ENCODE data around the gene TECTA. TPM values are rescaled to one million over a fixed set of nuclear protein-coding genes. Genes with fewer than 3 reads are reported as not detected.

The TECTA gene
- polyA plus RNA-seq, 1 donor (not counting 4 experiments of a cell fraction or from before 2014, with no cell fraction given) = 0.17 TPM

GRCh38 chr11:121223161-121223560, 122.1 kb downstream of the TECTA start:
- H3K27ac ChIP-seq (ENCODE audit: control insufficient read depth, insufficient read depth, low read length) = no peak overlapping the region
- no peaks in the 10 kb centered on the region for H3K9me1 ChIP-seq (ENCODE audit: control insufficient read depth, extremely low read depth, insufficient read depth, low read length)
- H4K20me1 ChIP-seq (ENCODE audit: control insufficient read depth, extremely low read depth, insufficient read depth, low read length) = no peaks in the 10 kb centered on the region
- no peaks in the 10 kb centered on the region for H3K36me3 ChIP-seq (ENCODE audit: control insufficient read depth in 2 of 2, extremely low read depth in 1 of 2, insufficient read depth in 2 of 2, low read length in 2 of 2)
- H3K27me3 ChIP-seq (ENCODE audit: control insufficient read depth, extremely low read depth, insufficient read depth, low read length) = peaks cover 6% of the 10 kb centered on the region
- H2AFZ ChIP-seq (ENCODE audit: control insufficient read depth, low read length) = no peak overlapping the region
- no peaks in the 10 kb centered on the region for H3K79me2 ChIP-seq (ENCODE audit: control insufficient read depth, insufficient read depth, low read length)
- DNase-seq (ENCODE audit: low read depth, low spot score) (no peak), FAIRE-seq (no peak)
- no peak overlapping the region for H3K4me2 ChIP-seq (ENCODE audit: control insufficient read depth, extremely low read depth, insufficient read depth, low read depth, low read length)
- TF ChIP-seq CTCF (optimal IDR thresholded peaks at IDR 0.05 in 1 of 3, IDR thresholded peaks at IDR 0.05 in 1 of 3, conservative IDR thresholded peaks at IDR 0.05 in 1 of 3; ENCODE audit: extremely low read depth in 1 of 3, insufficient read depth in 2 of 3, low read length in 3 of 3) = no peak
- no peak for TF ChIP-seq EZH2 (IDR thresholded peaks at IDR 0.05; ENCODE audit: low read length)
- no peak overlapping the region for H3K9ac ChIP-seq (ENCODE audit: control insufficient read depth, extremely low read depth, insufficient read depth, low read length)
- dilution Hi-C loops (cut with MboI; ENCODE audit: extremely low pct_ligation_motif_present, low sequenced_read_pairs) = no loop called here
- no peaks in the 10 kb centered on the region for H3K4me1 ChIP-seq (ENCODE audit: control insufficient read depth, extremely low read depth, insufficient read depth, low read length)
- H3K9me3 ChIP-seq (ENCODE audit: control insufficient read depth, low read depth, low read length) = no peaks in the 10 kb centered on the region
- H3K4me3 ChIP-seq (ENCODE audit: control insufficient read depth in 2 of 3, extremely low read depth in 1 of 3, insufficient read depth in 2 of 3, low read depth in 1 of 3, low read length in 3 of 3) = no peak overlapping the region

GRCh38 chr11:121225382-121225781, 124.3 kb downstream of the TECTA start:
- no peak overlapping the region for H3K27ac ChIP-seq (ENCODE audit: control insufficient read depth, insufficient read depth, low read length)
- H3K36me3 ChIP-seq (ENCODE audit: control insufficient read depth in 2 of 2, extremely low read depth in 1 of 2, insufficient read depth in 2 of 2, low read length in 2 of 2) = no peaks in the 10 kb centered on the region
- no peak for DNase-seq (ENCODE audit: low read depth, low spot score)
- peaks cover 9% of the 10 kb centered on the region for H3K27me3 ChIP-seq (ENCODE audit: control insufficient read depth, extremely low read depth, insufficient read depth, low read length)
- no peak for FAIRE-seq
- TF ChIP-seq CTCF (optimal IDR thresholded peaks at IDR 0.05 in 1 of 3, IDR thresholded peaks at IDR 0.05 in 1 of 3, conservative IDR thresholded peaks at IDR 0.05 in 1 of 3; ENCODE audit: extremely low read depth in 1 of 3, insufficient read depth in 2 of 3, low read length in 3 of 3) (no peak), EZH2 (IDR thresholded peaks at IDR 0.05; ENCODE audit: low read length) (no peak)
- dilution Hi-C loops (cut with MboI; ENCODE audit: extremely low pct_ligation_motif_present, low sequenced_read_pairs) = no loop called here
- no peaks in the 10 kb centered on the region for H3K9me3 ChIP-seq (ENCODE audit: control insufficient read depth, low read depth, low read length)
- H4K20me1 ChIP-seq (ENCODE audit: control insufficient read depth, extremely low read depth, insufficient read depth, low read length) = no peaks in the 10 kb centered on the region
- no peaks in the 10 kb centered on the region for H3K79me2 ChIP-seq (ENCODE audit: control insufficient read depth, insufficient read depth, low read length)
- no peak overlapping the region for H3K9ac ChIP-seq (ENCODE audit: control insufficient read depth, extremely low read depth, insufficient read depth, low read length)
- no peaks in the 10 kb centered on the region for H3K4me1 ChIP-seq (ENCODE audit: control insufficient read depth, extremely low read depth, insufficient read depth, low read length)
- no peaks in the 10 kb centered on the region for H3K9me1 ChIP-seq (ENCODE audit: control insufficient read depth, extremely low read depth, insufficient read depth, low read length)
- no peak overlapping the region for H3K4me2 ChIP-seq (ENCODE audit: control insufficient read depth, extremely low read depth, insufficient read depth, low read depth, low read length)
- H3K4me3 ChIP-seq (ENCODE audit: control insufficient read depth in 2 of 3, extremely low read depth in 1 of 3, insufficient read depth in 2 of 3, low read depth in 1 of 3, low read length in 3 of 3) = no peak overlapping the region
- no peak overlapping the region for H2AFZ ChIP-seq (ENCODE audit: control insufficient read depth, low read length)
